Mesenchymal stem cell (in vitro differentiated cells and primary cell): Measurements from ENCODE around the gene KLRB1. TPM values are rescaled to one million over a fixed set of nuclear protein-coding genes. Genes with fewer than 3 reads are reported as not detected.
"Not testable (repeated sequence)": the region's sequence is repeated elsewhere in the genome, so short reads cannot be mapped to it uniquely, and the experiment has no call there.

ENCODE experiments used
- DNase-seq: peaks from one replicate; pipeline ENCODE4 v3.0.0-alpha.2; 2013
- H2AFZ ChIP-seq: one replicate; pipeline ENCODE4 v1.6.1; 2013; ENCODE audit warnings: low read depth, mild to moderate bottlenecking, control low read depth, inconsistent platforms, low read length, moderate library complexity
- H2AK5ac ChIP-seq: 2 replicates; pipeline ENCODE4 v1.6.1; 2013; ENCODE audit warnings: low read length, moderate library complexity, mild to moderate bottlenecking, inconsistent platforms; ENCODE audit not compliant: severe bottlenecking
- H2BK120ac ChIP-seq: one replicate; pipeline ENCODE4 v1.6.1; 2013; ENCODE audit warnings: low read depth, mild to moderate bottlenecking, inconsistent platforms, low read length, moderate library complexity
- H2BK12ac ChIP-seq, 2 experiments: one replicate each; pipeline ENCODE4 v1.6.1; 2013; ENCODE audit warnings: inconsistent platforms in 2 of 2, low read length in 2 of 2, mild to moderate bottlenecking in 2 of 2, moderate library complexity in 2 of 2, control low read depth in 1 of 2
- H2BK15ac ChIP-seq: one replicate; pipeline ENCODE4 v1.6.1; 2013; ENCODE audit warnings: mild to moderate bottlenecking, low read depth, inconsistent platforms; ENCODE audit not compliant: poor library complexity, severe bottlenecking
- H2BK5ac ChIP-seq: 2 replicates; pipeline ENCODE4 v1.6.1; 2013; ENCODE audit warnings: low read depth, mild to moderate bottlenecking, low read length, control low read depth, inconsistent platforms; ENCODE audit not compliant: poor library complexity, severe bottlenecking
- H3K14ac ChIP-seq, 2 experiments: one replicate each; pipeline ENCODE4 v1.6.1; 2013; ENCODE audit warnings: inconsistent platforms in 2 of 2, low read length in 2 of 2, control low read depth in 1 of 2, mild to moderate bottlenecking in 1 of 2, moderate library complexity in 1 of 2
- H3K18ac ChIP-seq, 2 experiments: one replicate each; pipeline ENCODE4 v1.6.1; 2013; ENCODE audit warnings: inconsistent platforms in 2 of 2, low read length in 2 of 2, control low read depth in 1 of 2, low read depth in 1 of 2, mild to moderate bottlenecking in 1 of 2
- H3K23ac ChIP-seq, 2 experiments: one replicate each; pipeline ENCODE4 v1.6.1; 2013; ENCODE audit warnings: inconsistent platforms in 2 of 2, low read length in 2 of 2, mild to moderate bottlenecking in 2 of 2, moderate library complexity in 2 of 2, control low read depth in 1 of 2
- H3K27ac ChIP-seq: 2 replicates; pipeline ENCODE4 v1.5.1; 2013; ENCODE audit warnings: mild to moderate bottlenecking, moderate library complexity, low read length, control low read depth, inconsistent platforms; ENCODE audit not compliant: poor library complexity, severe bottlenecking
- H3K27me3 ChIP-seq, 2 experiments: 2 replicates each; pipeline versions ENCODE4 v1.6.1 to v1.7.0; 2013; ENCODE audit warnings: low read length in 2 of 2, mild to moderate bottlenecking in 2 of 2, moderate library complexity in 2 of 2, control low read depth in 1 of 2, inconsistent platforms in 1 of 2; ENCODE audit not compliant: control insufficient read depth in 1 of 2, insufficient read depth in 1 of 2
- H3K36me3 ChIP-seq, 2 experiments: 2 replicates each; pipeline versions ENCODE4 v1.6.1 to v1.7.0; 2013; ENCODE audit warnings: low read length in 2 of 2, control low read depth in 1 of 2, inconsistent platforms in 1 of 2, low read depth in 1 of 2, mild to moderate bottlenecking in 1 of 2; ENCODE audit not compliant: insufficient read depth in 2 of 2, control insufficient read depth in 1 of 2
- H3K4ac ChIP-seq, 2 experiments: one replicate each; pipeline ENCODE4 v1.6.1; 2013; ENCODE audit warnings: inconsistent platforms in 2 of 2, low read length in 2 of 2, mild to moderate bottlenecking in 2 of 2, moderate library complexity in 2 of 2, control low read depth in 1 of 2, low read depth in 1 of 2
- H3K4me1 ChIP-seq: 2 replicates; pipeline ENCODE4 v1.6.1; 2013; ENCODE audit warnings: low read depth, low read length, control low read depth; ENCODE audit not compliant: control insufficient read depth, insufficient read depth
- H3K4me2 ChIP-seq: 2 replicates; pipeline ENCODE4 v1.6.1; 2013; ENCODE audit warnings: low read length, mild to moderate bottlenecking, inconsistent platforms; ENCODE audit not compliant: poor library complexity, severe bottlenecking
- H3K4me3 ChIP-seq, 2 experiments: 2 replicates each; pipeline versions ENCODE4 v1.5.1 to v1.7.0; 2013; ENCODE audit warnings: low read length in 2 of 2, mild to moderate bottlenecking in 2 of 2, control low read depth in 1 of 2, low read depth in 1 of 2; ENCODE audit not compliant: insufficient read depth in 1 of 2
- H3K79me1 ChIP-seq: replicated peaks from 2 replicates; pipeline ENCODE4 v1.6.1; 2013; ENCODE audit warnings: mild to moderate bottlenecking, control low read depth, low read length, inconsistent platforms; ENCODE audit not compliant: poor library complexity, severe bottlenecking
- H3K9ac ChIP-seq: 2 replicates; pipeline ENCODE4 v1.7.0; 2013; ENCODE audit warnings: mild to moderate bottlenecking, low read length, moderate library complexity
- H3K9me3 ChIP-seq: 2 replicates; pipeline ENCODE4 v1.7.0; 2013; ENCODE audit warnings: mild to moderate bottlenecking, low read length; ENCODE audit not compliant: control insufficient read depth
- H4K8ac ChIP-seq: one replicate; pipeline ENCODE4 v1.6.1; 2013; ENCODE audit warnings: inconsistent platforms, mild to moderate bottlenecking, low read length, moderate library complexity
- H4K91ac ChIP-seq: one replicate; pipeline ENCODE4 v1.6.1; 2013; ENCODE audit warnings: mild to moderate bottlenecking, low read length, inconsistent platforms
- WGBS: methylation state at CpG from one replicate; pipeline ENCODE4 v1.1.7; 2013; ENCODE audit warnings: mixed read lengths; 5-methylcytosine and 5-hydroxymethylcytosine counted together
- small RNA-seq: library from polyadenylated mRNA; stranded (forward); fragments of <200 nt; extraction: miRNeasy Mini kit (QIAGEN cat#:217004); gene quantifications from one replicate; pipeline ENCODE3, GENCODE V24; 2013; ENCODE audit warnings: low read depth

The KLRB1 gene

DNA sequence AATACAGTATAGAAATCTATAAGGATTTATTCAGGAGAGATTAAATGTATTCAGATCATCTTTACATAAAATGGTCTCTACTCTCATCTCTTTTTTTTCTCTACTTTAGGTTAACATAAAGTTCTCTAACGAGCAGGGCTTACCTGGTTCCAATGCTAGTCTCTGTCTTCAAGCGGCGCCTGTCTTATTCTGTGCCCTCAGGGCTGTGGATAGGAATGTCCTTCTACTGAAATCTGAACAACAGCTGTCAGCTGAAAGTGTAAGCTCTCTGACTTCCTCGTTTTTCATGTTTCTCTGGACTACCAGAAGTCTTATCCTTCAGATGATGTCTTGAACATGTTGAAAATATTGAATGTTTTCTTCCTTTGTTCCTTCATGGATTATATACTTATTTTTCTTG lies 62.2 kb downstream of the KLRB1 start:
- H3K9ac ChIP-seq, H3K27me3 ChIP-seq, H3K27ac ChIP-seq, H2AK5ac ChIP-seq, H3K4me2 ChIP-seq, H4K91ac ChIP-seq, H3K36me3 ChIP-seq, H4K8ac ChIP-seq, H3K18ac ChIP-seq, H2BK120ac ChIP-seq, H2AFZ ChIP-seq, H3K4ac ChIP-seq, H3K4me1 ChIP-seq, DNase-seq, H3K23ac ChIP-seq, H3K9me3 ChIP-seq, H2BK5ac ChIP-seq, H2BK15ac ChIP-seq, H3K4me3 ChIP-seq, H3K14ac ChIP-seq, H2BK12ac ChIP-seq, H3K79me1 ChIP-seq: not testable (repeated sequence)
- WGBS: no CpG with 5 or more reads among the region's 4 CpGs

Small RNA genes within 50 kb of the gene (small RNA-seq; reads per million reads assigned to genes)
- gene AC010186.4 (not detected), gene RNU6-700P (not detected)
